ENCODE data around the gene RGS2.

RGS2 gene

GRCh38 chr1:192808518-192809306, at the start of gene RGS2 (continued):
- TF ChIP-seq CTCF (tag by site-specific recombination; IDR thresholded peaks at IDR 0.05) (peak; percentile 53), FEZF1 (tag by site-specific recombination; IDR thresholded peaks at IDR 0.05) (peak; percentile 29; the same call in 1 of the 2 replicates), GLIS2 (tag by site-specific recombination; IDR thresholded peaks at IDR 0.05) (peak; percentile 47; the same call in 1 of the 2 replicates), ZSCAN4 (tag by site-specific recombination; IDR thresholded peaks at IDR 0.05) (no peak), ZNF473 (tag by site-specific recombination; IDR thresholded peaks at IDR 0.05) (no peak), SP2 (tag by site-specific recombination; IDR thresholded peaks at IDR 0.05) (peak; percentile 70), ZXDB (tag by site-specific recombination; IDR thresholded peaks at IDR 0.05) (peak; percentile 48; the same call in 1 of the 2 replicates), ZBTB6 (tag by site-specific recombination; IDR thresholded peaks at IDR 0.05) (no peak), PBX3 (CRISPR knock-in tag; IDR thresholded peaks at IDR 0.05) (peak; percentile 76; the same call in 1 of the 2 replicates), ZNF133 (tag by site-specific recombination; IDR thresholded peaks at IDR 0.05) (no peak), GLI4 (tag by site-specific recombination; IDR thresholded peaks at IDR 0.05) (no peak), ZNF19 (tag by site-specific recombination; IDR thresholded peaks at IDR 0.05; ENCODE audit: low read depth) (no peak), IKZF3 (tag by site-specific recombination; IDR thresholded peaks at IDR 0.05) (no peak), ZNF37A (tag by site-specific recombination; IDR thresholded peaks at IDR 0.05) (no peak), ZNF843 (tag by site-specific recombination; IDR thresholded peaks at IDR 0.05) (no peak), ZNF610 (tag by site-specific recombination; IDR thresholded peaks at IDR 0.05; ENCODE audit: borderline replicate concordance) (0 out of 2 replicates have a peak, but pooled peaks have one; percentile 69), ZNF398 (tag by site-specific recombination; IDR thresholded peaks at IDR 0.05) (peak; percentile 43; the same call in 1 of the 2 replicates), ZNF555 (tag by site-specific recombination; conservative IDR thresholded peaks at IDR 0.05) (no peak), ZNF280D (tag by site-specific recombination; IDR thresholded peaks at IDR 0.05) (no peak), SALL2 (tag by site-specific recombination; IDR thresholded peaks at IDR 0.05; ENCODE audit: borderline replicate concordance) (no peak), ZNF660 (tag by site-specific recombination; IDR thresholded peaks at IDR 0.05) (0 out of 2 replicates have a peak, but pooled peaks have one; percentile 23), PRDM4 (tag by site-specific recombination; IDR thresholded peaks at IDR 0.05) (no peak), ZNF2 (tag by site-specific recombination; IDR thresholded peaks at IDR 0.05) (peak; percentile 86; the same call in 1 of the 2 replicates), KLF8 (tag by site-specific recombination; IDR thresholded peaks at IDR 0.05) (peak; percentile 9; the same call in 1 of the 2 replicates), REPIN1 (tag by site-specific recombination; IDR thresholded peaks at IDR 0.05; ENCODE audit: low read depth) (no peak), MEIS1 (CRISPR knock-in tag; IDR thresholded peaks at IDR 0.05; ENCODE audit: borderline replicate concordance) (no peak), ZNF423 (tag by site-specific recombination; IDR thresholded peaks at IDR 0.05) (no peak)

Measured in HEK293 (cell line).